GM19035 (cell line): ENCODE results near the gene MLLT3.
"Not testable (repeated sequence)": the region's sequence is repeated elsewhere in the genome, so short reads cannot be mapped to it uniquely, and the experiment has no call there.

ENCODE experiments used
- ATAC-seq: cut with Tn5 transposase; IDR thresholded peaks from one replicate; pipeline ENCODE4 v1.9.1; 2021; ENCODE audit not compliant: unreplicated experiment

Gene MLLT3

GRCh38 chr9:20599195-20599594, 23.1 kb downstream of the MLLT3 start:
- no peak for ATAC-seq

GRCh38 chr9:20598367-20598766, 23.9 kb downstream of the MLLT3 start:
- ATAC-seq: no peak

GRCh38 chr9:20597862-20598261, 24.4 kb downstream of the MLLT3 start:
- ATAC-seq: no peak

GRCh38 chr9:20594608-20595007, 27.7 kb downstream of the MLLT3 start:
- ATAC-seq: no peak

- ATAC-seq: no peak
These were observed 28.8 kb downstream of the MLLT3 start for GRCh38 chr9:20593537-20593936.

- ATAC-seq: no peak
These were observed 29.2 kb downstream of the MLLT3 start for GRCh38 chr9:20593105-20593504.

- no peak for ATAC-seq
These were observed 29.6 kb downstream of the MLLT3 start for GRCh38 chr9:20592673-20593072.

GRCh38 chr9:20591223-20591622, 31.1 kb downstream of the MLLT3 start:
- no peak for ATAC-seq

- ATAC-seq: no peak
These were observed 37.2 kb downstream of the MLLT3 start for GRCh38 chr9:20584968-20585643.

- not testable (repeated sequence) for ATAC-seq
These were observed 39.2 kb downstream of the MLLT3 start for GRCh38 chr9:20583088-20583487.

- peak; percentile 82 for ATAC-seq
These were observed 40.1 kb downstream of the MLLT3 start for GRCh38 chr9:20582150-20582549.

GRCh38 chr9:20580673-20581072, 41.6 kb downstream of the MLLT3 start:
- no peak for ATAC-seq

- ATAC-seq: no peak
These were observed 42.6 kb downstream of the MLLT3 start for GRCh38 chr9:20579524-20580314.

GRCh38 chr9:20573023-20573422, 49.3 kb downstream of the MLLT3 start:
- ATAC-seq: no peak

GRCh38 chr9:20570756-20571155, 51.5 kb downstream of the MLLT3 start:
- ATAC-seq: peak; percentile 71

GRCh38 chr9:20570087-20570486, 52.2 kb downstream of the MLLT3 start:
- no peak for ATAC-seq

- no peak for ATAC-seq
These were observed 52.8 kb downstream of the MLLT3 start for GRCh38 chr9:20569525-20569924.

- no peak for ATAC-seq
These were observed 53.9 kb downstream of the MLLT3 start for GRCh38 chr9:20568400-20568799.

GRCh38 chr9:20566401-20566800, 55.9 kb downstream of the MLLT3 start:
- ATAC-seq: no peak

GRCh38 chr9:20564650-20565049, 57.6 kb downstream of the MLLT3 start:
- no peak for ATAC-seq

- no peak for ATAC-seq
These were observed 58.4 kb downstream of the MLLT3 start for GRCh38 chr9:20563917-20564316.

GRCh38 chr9:20562051-20562450, 60.2 kb downstream of the MLLT3 start:
- no peak for ATAC-seq
